Measurements from ENCODE around the gene EPS8L1.

Gene EPS8L1

DNA sequence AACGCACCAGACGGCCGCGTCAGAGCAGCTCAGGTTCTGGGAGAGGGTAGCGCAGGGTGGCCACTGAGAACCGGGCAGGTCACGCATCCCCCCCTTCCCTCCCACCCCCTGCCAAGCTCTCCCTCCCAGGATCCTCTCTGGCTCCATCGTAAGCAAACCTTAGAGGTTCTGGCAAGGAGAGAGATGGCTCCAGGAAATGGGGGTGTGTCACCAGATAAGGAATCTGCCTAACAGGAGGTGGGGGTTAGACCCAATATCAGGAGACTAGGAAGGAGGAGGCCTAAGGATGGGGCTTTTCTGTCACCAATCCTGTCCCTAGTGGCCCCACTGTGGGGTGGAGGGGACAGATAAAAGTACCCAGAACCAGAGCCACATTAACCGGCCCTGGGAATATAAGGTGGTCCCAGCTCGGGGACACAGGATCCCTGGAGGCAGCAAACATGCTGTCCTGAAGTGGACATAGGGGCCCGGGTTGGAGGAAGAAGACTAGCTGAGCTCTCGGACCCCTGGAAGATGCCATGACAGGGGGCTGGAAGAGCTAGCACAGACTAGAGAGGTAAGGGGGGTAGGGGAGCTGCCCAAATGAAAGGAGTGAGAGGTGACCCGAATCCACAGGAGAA is 39.9 kb downstream of the EPS8L1 start:
- no peak for DNase-seq (ENCODE audit: low read depth)

GRCh38 chr19:55116232-55116858 is 40.7 kb downstream of the EPS8L1 start:
- DNase-seq (ENCODE audit: low read depth) = peak; percentile 38

GRCh38 chr19:55116859-55117662 is 41.4 kb downstream of the EPS8L1 start, which contains the start of gene PPP1R12C:
Gene PPP1R12C (minus strand): TSS chr19:55117637. CDS start chr19:55117543, 94 bp downstream.
- no peak for DNase-seq (ENCODE audit: low read depth)

GRCh38 chr19:55117663-55118391 is 42.2 kb downstream of the EPS8L1 start:
- peak; percentile 99 for DNase-seq (ENCODE audit: low read depth)

DNA sequence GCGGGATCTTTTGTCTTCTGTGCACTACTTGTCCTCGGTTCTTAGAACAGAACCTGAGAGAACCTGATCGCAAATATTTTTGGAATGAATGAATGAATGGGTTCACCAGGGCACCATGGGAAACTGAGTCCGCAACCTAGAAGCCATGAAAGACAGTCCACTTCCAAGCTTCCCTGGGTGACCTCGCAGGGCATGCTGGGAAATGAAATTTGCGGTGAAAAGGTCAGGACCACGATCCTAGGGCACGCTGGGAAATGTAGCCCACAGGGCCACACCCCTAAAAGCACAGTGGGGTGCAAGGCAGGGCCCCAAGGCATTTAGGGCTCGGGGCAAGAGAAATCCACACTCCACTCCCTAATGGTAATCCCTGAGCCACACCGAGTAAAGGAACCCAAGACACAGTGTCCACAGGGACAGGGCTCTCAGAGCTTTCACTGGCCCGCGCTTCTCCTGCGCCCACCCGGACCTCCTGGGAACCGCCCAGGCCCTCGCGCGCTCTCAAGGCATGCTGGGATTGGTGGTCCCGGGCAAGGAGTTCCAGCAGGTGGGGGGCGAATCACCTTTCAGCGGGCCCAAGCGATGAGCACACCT is 42.8 kb downstream of the EPS8L1 start:
- peak; percentile 22 for DNase-seq (ENCODE audit: low read depth)

- no peak for DNase-seq (ENCODE audit: low read depth)
These were observed 43.4 kb downstream of the EPS8L1 start for GRCh38 chr19:55119053-55119452.

DNA sequence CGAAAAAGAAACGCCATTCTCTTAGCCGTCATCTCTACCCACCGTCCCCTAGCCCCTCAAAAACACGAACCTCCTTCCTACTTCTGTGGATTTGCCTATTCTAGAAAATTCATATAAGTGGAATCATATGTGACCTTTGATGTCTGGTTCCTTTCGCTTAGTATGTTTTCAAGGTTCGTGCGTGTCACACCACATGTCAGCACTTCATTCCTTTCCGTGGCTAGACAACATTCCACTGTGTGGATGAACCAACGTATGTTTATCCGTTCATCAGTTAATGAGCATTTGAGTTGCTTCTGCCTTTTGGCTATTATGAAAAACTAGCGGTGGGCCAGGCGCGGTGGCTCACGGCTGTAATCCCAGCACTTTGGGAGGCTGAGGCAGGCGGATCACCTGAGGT is 55.8 kb downstream of the EPS8L1 start:
- DNase-seq (ENCODE audit: low read depth) = no peak

DNA sequence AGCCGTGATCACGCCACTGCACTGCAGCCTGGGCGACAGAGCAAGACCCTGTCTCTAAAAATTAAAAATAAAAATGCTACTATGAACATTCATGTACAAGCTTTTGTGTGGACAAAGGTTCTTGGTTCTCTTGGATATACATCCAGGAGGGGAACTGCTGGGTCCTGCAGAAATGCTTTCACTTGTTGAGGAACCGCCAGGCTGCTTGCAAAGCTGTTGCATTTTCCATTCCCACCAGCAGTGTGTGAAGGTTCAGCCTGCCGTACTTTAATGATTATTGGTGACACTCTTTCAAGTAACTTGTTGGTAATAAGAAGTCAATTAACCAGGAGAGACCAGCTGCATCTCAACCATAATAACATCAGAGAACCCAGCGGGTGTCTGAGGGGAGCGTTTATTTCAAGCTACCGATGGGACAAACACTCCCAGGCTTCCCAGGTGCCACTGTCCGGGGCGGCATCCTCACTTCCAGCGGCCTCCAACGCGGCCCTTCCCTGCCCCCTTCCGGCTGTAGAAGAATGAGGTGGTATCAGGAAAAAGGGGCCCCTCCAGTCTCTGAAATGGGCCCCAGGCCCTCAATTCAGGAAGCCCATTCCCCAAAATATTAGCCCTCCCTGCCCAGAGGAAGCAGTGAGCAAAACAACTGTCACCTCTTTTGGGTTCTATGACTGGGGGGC is 56.9 kb downstream of the EPS8L1 start:
- no peak for DNase-seq (ENCODE audit: low read depth)

- no peak for DNase-seq (ENCODE audit: low read depth)
These were observed 58.2 kb downstream of the EPS8L1 start for GRCh38 chr19:55133639-55134444.

DNA sequence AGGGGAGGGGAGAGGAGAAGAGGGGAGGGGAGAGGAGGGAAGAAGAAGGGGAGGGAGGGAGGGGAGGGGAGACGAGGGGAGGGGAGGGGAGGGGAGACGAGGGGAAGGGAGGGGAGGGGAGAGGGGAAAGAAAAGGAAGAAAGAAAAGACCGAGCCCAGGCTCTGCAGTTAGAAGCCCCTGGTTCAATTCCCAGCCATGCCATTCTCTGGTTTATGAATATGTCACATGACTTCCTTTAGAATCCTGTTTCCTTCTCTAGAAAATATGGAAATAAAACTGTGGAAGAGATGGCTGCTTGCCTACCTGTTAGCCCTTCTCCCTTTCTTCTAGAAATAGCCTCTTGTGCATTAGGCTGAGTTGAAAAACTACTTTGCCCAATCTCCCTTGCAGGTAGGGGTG is 59.1 kb downstream of the EPS8L1 start:
- no peak for DNase-seq (ENCODE audit: low read depth)

DNA sequence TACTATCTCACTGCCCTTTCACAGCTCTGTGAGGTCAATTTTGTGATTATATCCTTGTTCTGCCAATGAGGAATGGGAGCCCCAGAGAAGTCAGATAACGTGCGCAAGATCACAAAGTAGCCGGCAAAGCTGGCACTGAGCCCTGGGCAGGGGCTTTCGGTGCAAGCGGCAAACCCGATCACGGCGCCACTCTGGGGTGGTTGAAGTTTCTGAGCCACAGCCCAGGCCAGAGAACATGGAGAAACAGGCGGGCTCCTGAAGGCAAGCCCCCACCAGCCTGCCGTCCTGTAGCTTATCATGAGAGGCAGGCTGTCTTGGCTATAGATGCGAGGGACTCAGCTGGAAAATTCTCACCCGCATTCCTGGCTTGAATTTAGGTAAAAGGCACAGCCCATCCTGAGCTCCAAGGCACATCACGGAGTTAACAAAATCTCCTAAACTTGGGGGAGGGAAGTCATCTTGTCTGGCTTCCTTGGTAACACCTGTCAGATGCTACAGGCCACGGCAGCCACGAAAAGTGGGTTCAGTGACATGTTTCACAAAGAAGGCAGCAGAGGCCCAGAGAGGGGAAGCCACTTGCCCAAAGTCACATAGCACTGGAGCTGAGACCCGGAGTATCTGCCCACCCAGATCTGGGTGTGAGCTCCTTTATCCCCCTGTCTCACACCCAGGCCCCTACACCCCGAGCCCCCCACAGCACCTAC is 60.9 kb downstream of the EPS8L1 start:
- no peak for DNase-seq (ENCODE audit: low read depth)
